Omental fat pad (tissue), 4 donors: ENCODE results near the gene ATOSA. TPM values are rescaled to one million over a fixed set of nuclear protein-coding genes. Genes with fewer than 3 reads are reported as not detected.

Experiments
- ATAC-seq: fragments of 150-250 bp; one replicate; pipeline ENCODE4 v1.9.1; 2016; ENCODE audit warnings: mild to moderate bottlenecking, moderate library complexity; ENCODE audit not compliant: low FRiP score
- DNase-seq: peaks from one replicate; pipeline ENCODE4 v3.0.0-alpha.2; 2019; ENCODE audit warnings: low spot score
- CTCF ChIP-seq, 3 donors: fragments of 450-650 bp; IDR thresholded peaks; one replicate each; pipeline ENCODE4 v1.5.1; 2016 to 2017; ENCODE audit warnings: antibody characterized with exemption in 3 of 3, mild to moderate bottlenecking in 3 of 3, moderate library complexity in 2 of 3
- total RNA-seq, 4 donors: library from RNA; depleted of rRNA; stranded (reverse); fragments of >200 nt; gene quantifications; one replicate each; pipeline ENCODE4 v1.1.0, GENCODE V29; 2016

ATOSA gene
- total RNA-seq, 4 donors from 2014 or later: 43.4 to 123 (median 72.2) TPM

GRCh38 chr15:52716536-52716935, 37.3 kb upstream of the ATOSA start:
- ATAC-seq: no peak
- TF ChIP-seq CTCF (IDR thresholded peaks at IDR 0.05): no peak
- DNase-seq: no peak

GRCh38 chr15:52715411-52715810, 36.2 kb upstream of the ATOSA start:
- no peak for DNase-seq
- TF ChIP-seq CTCF (IDR thresholded peaks at IDR 0.05): no peak
- no peak for ATAC-seq

- ATAC-seq: no peak
- DNase-seq: no peak
- TF ChIP-seq CTCF (IDR thresholded peaks at IDR 0.05): no peak
Observed at GRCh38 chr15:52714968-52715367, 35.8 kb upstream of the ATOSA start.

- no peak for TF ChIP-seq CTCF (IDR thresholded peaks at IDR 0.05)
- ATAC-seq: no peak
- no peak for DNase-seq
Observed at GRCh38 chr15:52710708-52711389, 31.7 kb upstream of the ATOSA start.

- no peak for TF ChIP-seq CTCF (IDR thresholded peaks at IDR 0.05)
- ATAC-seq: no peak
- no peak for DNase-seq
Observed at GRCh38 chr15:52710050-52710707, 31.0 kb upstream of the ATOSA start.

GRCh38 chr15:52709187-52709981, 30.2 kb upstream of the ATOSA start:
- no peak for DNase-seq
- TF ChIP-seq CTCF (IDR thresholded peaks at IDR 0.05): no peak
- no peak for ATAC-seq
